Stimulated activated CD4-positive, alpha-beta T cell treated with anti-CD3 and anti-CD28 coated beads, Interleukin-15, amount 100 ng/mL, for 48 hours (primary cell): Measurements from ENCODE around the gene SCLT1.

Source experiments
- DNase-seq, 2 donors: peaks; one replicate each; pipeline ENCODE4 v3.0.0-alpha.2; 2020; ENCODE audit warnings: low read depth in 2 of 2

The SCLT1 gene

DNA sequence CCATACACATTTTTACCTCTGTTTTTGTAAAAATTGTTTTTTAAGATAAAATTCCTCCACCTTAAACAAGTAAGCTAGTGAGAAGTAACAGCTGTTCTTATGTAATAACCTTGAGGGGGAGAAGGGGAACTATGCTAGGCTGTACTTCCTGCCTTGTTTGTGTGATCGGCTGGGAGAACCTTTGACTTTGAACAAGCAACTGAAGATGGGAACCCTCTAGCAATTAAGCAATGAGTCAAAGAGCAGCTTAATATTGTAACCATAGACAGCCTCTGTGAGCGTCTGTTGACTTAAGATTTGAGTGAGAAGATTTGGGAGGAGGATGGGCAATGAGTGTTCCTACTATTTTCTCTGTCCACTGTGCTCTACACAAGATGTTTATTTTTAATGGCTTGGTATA lies 135.1 kb downstream of the SCLT1 start:
- no peak for DNase-seq

DNA sequence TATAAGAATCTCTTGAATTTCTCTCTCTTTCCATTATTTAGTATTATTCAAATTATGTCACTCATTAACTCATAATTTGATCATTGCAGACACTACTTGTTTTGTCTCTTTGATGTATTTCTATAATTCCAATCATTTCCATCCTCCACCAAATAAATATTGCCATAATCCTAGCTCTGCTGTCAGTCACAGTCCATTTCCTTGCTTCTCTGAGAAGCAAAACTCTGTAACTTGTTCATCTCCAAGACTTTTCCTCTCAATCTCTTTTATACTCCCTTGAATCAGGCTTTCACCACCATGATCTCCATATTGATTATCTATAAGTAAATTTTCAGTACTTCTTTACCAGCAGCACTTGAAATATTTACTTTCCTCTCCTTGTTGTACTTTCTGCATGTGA lies 135.9 kb downstream of the SCLT1 start:
- no peak for DNase-seq

DNA sequence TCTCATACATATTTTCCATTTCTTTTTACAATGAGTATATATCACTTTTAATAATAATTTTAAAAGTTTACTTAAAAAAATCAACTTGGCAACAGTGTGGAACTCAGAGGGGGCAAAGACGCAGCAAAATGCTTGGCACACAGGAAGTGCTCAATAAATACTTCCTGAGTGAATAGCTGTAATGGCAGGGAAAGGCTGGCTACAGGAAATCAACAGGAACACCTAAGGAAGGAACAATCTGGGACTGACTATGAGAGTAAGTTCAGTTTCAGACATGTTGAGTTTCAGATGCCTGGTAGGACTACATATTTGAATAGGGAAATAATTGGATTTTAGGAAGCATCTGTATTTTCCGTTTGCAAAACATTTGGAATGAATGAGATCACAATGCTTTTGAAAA lies 137.6 kb downstream of the SCLT1 start:
- DNase-seq, result no peak

DNA sequence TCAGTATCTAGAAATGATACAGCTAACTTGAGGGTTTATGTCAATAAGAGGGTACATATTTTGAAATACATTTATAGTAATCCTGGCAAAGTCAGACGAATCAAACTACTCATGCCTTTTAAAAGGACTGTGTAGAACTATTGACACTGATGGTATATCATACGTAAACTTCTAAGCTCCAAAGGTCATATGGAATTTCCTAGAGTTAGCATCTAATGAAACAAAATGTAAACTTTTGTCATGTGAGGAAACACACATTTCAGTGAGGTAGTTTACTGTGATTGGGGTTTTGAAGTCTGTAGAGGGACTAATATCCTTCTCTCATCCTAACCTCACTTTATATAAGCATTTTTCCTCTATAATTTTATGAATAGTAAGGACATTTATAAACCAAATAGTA lies 138.4 kb downstream of the SCLT1 start:
- DNase-seq, result no peak

DNA sequence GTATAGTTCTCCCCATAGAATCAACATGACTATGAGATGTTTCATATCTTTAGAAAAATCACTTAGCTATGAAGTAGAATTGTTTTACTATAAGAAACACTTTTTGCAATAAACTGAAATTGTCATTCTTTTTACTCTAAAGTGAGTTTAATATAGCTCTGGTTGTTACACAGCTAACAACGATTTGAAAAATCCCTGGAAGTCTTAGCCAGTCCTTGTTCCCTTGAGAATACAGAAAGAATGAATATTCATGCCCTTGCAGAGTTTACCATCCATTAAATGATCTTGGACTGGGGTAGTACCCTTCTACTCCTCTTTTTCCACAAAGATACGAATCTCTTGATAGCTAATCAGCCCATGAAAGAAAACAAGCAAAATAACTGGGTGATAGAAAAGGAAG lies 142.0 kb downstream of the SCLT1 start:
- no peak for DNase-seq

DNA sequence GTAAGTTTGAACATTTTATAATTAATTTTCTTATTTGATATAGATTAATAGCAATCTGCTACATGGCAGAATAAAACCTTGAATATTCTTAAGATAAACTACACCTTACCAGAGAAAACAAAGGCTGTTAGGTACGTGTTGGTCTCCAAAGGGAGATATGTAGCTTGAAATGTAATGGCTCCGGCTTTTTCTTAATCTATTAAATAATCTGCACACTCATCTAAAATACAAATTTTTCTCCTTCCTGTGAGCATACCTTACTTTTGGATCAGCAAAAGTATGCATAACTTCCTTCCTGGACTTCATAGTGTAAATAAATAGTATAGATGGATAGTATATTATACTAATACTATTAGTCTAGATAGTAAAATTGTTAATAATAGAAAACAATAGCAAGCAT lies 142.5 kb downstream of the SCLT1 start:
- DNase-seq, result no peak

DNA sequence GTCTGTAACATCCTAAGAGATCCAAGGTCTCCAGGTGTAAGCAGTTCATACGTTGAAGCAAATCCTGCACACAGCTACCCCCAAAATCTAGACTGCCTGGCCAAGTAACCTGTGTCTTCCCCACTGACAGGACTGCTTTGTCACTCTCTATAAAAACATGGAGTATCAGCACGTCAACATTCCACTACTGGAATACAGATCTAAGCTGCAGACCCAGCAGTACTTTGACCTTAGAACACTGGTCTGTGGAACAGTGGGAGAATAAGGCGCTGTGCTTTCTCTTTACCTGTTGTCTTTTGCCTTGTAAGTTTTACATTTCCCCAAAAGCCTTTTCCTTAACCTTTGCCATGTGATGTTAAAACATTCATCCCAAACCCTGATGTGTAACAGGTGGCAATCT lies 146.4 kb downstream of the SCLT1 start:
- no peak for DNase-seq

DNA sequence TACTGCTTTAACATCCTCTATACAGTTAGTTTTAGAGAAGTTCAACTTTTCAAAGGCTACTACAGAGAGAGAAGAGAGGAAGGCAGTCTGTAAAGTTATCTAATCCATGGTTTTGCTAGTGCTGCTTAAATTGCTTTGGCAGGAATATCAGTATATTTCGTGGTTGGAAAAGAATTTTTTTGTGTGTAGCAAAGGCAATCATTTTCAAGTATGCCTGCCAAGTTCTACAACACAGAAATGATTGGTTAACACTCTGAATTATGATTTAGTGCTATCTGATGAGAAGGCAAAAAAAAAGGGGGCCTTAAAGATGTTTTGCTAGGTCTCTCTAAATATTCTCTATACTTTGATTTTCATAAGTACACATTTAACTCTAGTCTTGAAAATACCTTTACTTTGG lies 150.7 kb downstream of the SCLT1 start:
- DNase-seq, result no peak

DNA sequence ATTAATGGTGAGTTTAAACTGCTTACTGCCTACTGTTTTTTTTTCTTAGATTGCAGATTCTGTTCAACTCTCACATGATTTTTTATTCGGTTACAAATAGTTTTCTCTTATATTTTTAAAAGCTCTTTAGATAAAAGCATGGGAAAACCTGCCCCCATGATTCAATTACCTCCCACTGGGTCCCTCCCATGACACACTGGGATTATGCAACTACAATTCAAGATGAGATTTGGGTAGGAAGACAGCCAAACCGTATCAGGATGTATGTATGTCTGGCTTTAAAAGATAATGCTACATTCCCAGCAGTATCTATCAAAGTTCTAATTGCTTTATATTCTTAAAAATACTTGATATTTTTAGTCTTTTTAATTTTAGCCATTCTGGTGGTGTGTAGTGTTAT lies 152.4 kb downstream of the SCLT1 start:
- no peak for DNase-seq

DNA sequence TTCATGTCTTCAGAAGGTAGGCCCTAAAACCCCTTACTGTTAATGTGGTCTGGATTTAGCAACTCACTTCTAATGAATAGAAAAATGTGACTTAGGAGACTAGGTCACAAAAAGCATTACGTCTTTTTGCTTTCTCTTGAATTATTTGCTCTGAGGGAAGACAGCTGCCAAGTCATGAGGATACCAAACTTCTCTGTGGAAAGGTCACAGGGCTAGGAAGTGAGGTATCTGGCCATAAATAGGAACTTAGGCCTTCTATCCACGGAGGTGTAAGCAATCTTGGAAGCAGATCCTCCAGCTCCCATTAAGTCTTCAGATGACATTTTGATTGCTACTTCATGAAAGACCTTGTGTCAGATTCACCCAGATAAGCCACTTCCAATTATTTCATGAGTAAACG lies 163.3 kb downstream of the SCLT1 start:
- DNase-seq, result no peak

DNA sequence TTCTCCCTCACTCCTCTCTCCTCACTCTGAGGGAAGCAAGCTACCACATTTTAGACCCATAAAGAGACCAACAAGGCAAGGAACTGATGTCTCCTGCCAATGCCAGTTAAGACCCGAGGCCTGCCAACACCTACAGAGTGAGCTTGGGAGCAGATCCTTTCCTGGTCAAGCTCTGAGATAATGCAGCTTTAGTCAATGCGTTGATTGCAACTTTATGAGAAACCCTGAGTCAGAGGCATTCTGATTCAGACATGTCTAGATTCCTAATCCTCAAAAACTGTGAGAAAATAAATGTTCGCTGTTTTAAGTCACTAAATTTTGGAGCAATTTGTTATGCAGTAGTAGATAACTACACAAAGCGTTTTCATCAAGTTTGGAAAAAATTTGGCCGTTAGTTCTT lies 168.4 kb downstream of the SCLT1 start:
- DNase-seq, result no peak

DNA sequence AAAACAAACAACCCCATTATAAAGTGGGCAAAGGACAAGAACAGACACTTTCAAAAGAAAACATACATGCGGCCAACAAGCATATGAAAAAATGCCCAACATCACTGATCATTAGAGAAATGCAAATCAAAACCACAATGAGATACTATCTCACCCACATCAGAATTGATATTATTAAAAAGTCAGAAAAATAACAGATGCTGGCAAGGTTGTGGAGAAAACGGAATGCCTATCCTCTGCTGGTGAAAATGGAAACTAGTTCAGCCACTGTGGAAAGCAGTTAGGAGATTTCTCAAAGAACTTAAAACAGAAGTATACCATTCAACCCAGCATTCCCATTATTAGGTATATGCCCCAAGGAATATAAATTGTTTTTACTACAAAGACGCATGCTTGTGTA lies 171.4 kb downstream of the SCLT1 start:
- DNase-seq, result no peak

DNA sequence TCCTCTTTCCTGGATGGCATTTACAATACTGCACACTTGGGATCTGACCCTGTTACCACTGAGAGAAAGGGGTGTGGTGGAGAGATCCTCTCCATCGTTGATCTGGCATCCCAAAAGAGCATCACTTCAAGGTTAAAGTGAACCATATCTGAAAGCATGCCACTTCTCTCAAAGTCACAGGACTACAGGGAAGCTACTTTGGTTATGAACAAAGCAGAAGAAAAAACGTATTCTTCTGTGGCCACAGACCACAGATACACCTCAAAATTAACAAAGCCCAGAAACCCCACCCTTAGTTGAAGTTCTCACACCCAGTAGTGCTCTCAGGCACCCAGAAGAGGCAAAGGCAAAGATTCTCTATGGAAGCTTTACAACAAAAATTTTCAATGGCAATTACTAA lies 175.6 kb downstream of the SCLT1 start:
- DNase-seq, result no peak

DNA sequence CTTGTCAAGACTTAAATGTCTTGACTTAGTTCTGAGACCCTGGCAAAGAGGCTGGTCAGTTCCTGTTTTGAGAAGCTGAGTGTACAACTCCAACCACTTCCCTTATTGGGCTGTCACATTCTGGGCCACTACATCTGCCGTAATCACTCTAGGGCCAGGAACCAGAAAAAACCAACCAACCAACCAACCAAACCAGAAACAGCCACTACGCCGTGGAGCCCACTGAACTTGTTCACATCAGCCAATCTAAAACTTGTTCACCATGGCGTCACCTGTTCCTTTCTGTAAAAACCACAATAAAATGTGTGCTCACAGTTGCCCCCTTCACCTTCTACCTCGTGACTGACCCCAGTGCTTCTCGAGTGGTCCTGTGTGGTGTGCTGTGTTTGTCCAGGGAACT lies 176.5 kb downstream of the SCLT1 start:
- no peak for DNase-seq

DNA sequence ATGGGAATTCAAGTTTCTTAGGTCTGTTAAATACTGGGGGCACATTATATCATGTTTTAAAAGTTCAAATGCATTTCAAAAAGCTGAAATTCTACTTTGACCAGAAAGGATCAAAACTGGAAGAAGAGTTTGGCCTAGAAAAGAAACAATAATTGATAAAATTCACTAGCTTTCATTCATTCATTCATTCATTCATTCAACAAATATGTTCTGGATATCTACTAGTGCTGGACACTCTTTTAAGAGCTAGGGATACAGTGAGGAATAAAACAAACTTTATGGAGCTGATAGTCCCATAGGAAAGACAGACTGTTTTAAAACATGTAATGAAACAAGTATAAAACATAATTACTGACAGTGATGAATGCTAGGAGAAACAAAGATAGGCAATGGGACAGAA lies 177.8 kb downstream of the SCLT1 start:
- DNase-seq, result no peak

DNA sequence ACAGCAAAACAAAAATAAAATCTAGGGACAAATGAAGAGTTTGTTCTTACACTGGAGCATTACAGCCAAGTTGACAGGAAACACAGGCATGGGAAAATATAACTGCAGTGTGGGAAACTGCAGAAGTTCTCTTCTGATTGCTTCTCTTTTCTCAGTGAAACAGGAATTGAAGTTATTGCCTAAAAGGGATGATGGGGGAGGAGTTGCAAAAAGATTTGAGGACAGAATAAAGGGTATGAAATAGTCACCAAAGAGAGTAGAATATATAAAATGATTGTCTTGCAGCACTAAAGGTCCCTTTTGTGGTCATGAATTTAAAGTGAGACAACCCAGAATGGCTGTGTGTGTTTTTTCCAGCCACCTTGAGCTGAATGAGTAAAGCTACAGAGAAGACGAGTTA lies 180.1 kb downstream of the SCLT1 start:
- no peak for DNase-seq

DNA sequence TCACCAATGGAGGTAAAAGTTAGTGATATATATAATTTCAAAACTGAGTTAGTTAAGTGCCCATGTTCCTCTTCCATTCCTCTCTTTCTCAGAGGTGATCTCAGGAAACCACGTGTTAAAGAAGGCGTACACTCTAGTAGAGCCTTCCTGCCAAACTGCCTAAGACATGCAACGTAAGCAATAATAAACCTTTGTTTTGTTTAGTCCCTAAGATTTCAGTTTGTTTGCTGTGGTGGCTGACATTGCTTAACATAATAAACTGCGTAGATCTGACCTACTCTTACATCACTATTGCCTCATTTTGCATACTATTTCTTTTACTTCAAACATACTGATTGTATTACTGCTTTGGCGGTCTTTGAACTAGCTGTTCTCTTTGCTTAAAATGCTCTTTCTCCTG lies 184.6 kb downstream of the SCLT1 start:
- no peak for DNase-seq

DNA sequence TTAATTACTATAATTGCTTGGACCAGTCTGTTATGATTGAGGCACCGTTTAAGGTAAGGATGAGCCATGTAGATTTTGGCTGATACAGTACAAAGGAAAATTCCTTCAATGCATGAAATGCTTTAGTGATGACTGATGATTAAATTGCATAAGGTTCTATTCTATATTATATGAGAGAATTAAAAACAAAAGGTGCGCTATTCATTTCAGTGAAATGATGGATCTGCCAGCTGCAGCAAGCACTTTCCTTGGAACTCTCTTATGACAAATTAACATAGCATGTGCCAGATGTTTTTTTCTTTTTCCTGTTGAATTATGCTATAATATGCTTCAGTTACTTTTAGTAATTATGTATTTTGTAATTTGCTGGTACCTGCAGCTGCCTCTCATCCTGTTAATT lies 185.4 kb downstream of the SCLT1 start:
- DNase-seq, result no peak

DNA sequence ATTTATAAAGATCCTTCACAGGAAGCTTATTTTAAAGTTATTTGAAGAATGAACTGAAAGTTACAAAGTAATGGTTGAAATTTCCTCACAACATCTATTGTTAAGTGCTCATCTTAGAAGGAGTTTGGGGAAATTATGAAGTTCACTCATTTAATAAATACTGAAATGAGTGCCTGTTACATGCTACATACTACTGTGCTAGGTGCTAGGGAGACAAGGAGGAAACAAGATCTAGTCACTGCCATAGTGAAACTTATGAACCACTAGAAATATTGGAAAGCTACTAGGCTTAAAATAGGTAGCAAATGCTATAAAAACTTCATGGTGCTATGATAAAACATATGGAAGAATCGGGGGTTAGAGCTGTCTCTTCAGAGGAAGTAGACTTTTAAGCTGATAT lies 186.8 kb downstream of the SCLT1 start:
- DNase-seq, result no peak

DNA sequence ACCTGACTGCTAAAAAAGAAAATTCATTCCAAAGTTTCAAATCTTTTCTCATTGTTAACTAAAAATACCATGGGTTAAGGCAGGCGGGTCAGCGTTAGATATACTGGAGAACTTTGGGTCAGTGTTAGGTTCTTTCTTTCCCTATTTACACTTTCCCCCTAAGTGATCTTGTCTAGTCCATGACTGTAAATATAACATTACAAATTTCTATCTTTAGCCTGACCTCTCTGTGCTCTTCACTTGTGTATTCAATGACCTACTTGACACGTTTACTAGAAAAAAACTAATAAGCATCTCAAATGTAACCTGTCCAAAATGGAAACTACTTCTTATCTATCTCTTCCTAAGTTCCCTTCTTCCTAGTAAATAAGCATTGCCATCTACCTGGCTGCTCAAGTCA lies 188.5 kb downstream of the SCLT1 start:
- DNase-seq, result no peak

DNA sequence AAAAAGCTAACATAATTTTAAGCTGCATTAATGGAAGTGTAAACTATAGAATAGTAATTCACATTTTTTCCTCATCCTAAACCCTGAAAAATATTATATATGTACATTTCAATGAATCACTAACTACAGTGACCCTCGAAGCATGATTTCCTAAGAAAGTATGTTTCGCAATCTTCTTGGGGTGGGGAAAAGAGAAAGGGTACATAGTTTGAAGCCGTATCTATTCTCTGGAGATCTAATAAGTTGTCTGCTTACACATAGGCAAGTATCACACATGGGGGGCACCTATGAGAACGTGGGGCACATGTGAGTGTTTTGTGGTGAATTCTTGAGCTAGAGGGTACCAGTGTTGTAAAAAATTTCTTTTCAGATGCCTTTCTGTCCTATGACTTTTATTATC lies 212.7 kb downstream of the SCLT1 start:
- no peak for DNase-seq

DNA sequence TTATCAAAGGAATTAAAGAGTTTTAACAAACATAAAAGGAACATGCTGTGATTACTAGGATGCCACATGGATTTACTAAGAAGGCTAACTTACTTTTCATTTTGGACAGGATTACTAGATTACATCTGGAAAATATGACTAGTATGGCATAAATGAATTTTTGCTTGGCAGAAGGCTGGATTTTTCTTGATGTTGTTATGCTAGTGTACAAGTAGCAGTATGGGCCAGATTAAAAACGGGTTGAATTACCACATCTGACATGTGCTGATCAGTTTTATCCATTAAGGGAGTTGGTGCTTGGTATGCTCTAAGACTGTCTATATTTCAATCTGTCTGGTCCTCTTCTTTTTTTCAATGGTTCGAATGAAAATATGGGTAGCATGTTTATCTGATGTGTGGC lies 213.4 kb downstream of the SCLT1 start:
- DNase-seq, result no peak

DNA sequence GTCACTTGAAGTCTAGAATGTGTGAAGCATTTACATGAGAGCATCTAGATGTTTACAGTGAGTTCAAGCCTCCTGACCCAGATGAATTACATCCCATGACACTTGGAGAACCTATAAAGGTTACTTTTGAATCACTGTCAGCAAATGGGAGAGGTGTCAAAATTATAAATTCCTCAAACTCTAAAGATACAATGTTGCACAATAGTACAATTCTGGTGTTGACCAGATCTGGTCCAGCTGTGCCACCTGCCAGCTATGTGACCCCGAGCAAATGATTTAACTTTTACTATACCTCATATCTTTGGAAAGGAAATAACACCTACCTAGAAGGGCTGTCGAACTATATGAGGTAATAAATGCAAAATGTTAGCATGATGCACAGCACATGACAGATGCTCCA lies 214.1 kb downstream of the SCLT1 start:
- no peak for DNase-seq

DNA sequence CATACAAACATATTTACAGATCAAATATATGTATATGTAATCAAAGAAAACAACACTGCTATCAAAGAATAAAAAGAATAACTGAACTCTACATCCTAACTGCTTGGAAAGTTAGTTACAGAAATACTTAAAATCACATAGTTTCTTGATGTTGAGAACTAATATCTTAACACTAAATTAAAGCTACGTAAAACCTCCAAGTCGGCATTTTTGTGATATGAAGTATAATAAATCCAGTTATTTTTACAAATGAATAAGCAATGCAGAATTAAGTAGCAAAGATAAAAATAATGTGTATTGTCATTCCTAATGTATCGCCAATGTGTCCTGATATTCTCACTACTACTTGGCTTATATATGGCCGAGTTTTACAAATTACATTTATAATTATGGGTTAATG lies 215.4 kb downstream of the SCLT1 start:
- no peak for DNase-seq

DNA sequence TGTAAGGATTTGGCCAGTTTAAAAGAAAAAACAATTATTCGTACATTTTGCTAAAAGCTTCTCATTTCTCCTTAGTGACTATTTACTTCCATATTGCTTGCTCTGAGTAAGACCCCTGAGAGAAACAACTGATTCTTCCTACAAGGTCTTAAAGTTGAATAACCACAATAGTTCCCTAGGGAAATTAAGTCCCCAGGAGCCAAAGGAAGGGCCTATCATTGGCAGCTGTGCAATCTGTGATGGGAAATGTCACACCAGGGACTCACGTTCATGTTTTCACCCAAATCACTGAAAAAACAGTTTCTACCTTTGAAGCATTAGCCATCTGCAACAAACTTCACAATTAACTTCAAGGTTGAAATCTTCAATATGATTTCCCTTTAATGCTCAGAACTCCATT lies 217.1 kb downstream of the SCLT1 start:
- no peak for DNase-seq
